GM12878 (cell line): ENCODE data around the gene OVCA2. TPM values are rescaled to one million over a fixed set of nuclear protein-coding genes. Genes with fewer than 3 reads are reported as not detected.
A peak's percentile ranks its signal among the peaks of the same experiment; 100 is the strongest.

Experiments
- ATAC-seq: fragments of 200-7000 bp; cut with Tn5 transposase; 3 replicates; pipeline ENCODE4 v1.9.1; 2020; ENCODE audit warnings: mild to moderate bottlenecking, moderate library complexity
- BruUV-seq: library from RNA; stranded (reverse); fragments of 400-500 nt; replicated peaks from 2 replicates; lab custom pipeline; 2021; lab: Mats Ljungman, UMichigan
- CTCF ChIA-PET: fragments of 300-600 bp; sonication (Branson Sonifier 250); formaldehyde crosslinking; extraction: SDS; loops from one replicate; lab custom pipeline; 2021; ENCODE audit warnings: inconsistent platforms; lab: Yijun Ruan, JAX
- POLR2A ChIA-PET: fragments of 350-600 bp; formaldehyde crosslinking; extraction: SDS; loops from one replicate; lab custom pipeline; 2021; ENCODE audit warnings: inconsistent platforms; lab: Charles Lee
- RAD21 ChIA-PET: fragments of 300-600 bp; sonication (Branson Sonifier 250); formaldehyde crosslinking; loops from one replicate; lab custom pipeline; 2023; ENCODE audit warnings: antibody characterized with exemption; ENCODE audit not compliant: unreplicated experiment; lab: Charles Lee
- SMC1A ChIA-PET: fragments of 300-600 bp; sonication (Branson Sonifier 250); formaldehyde crosslinking; loops from one replicate; lab custom pipeline; 2023; ENCODE audit not compliant: unreplicated experiment, uncharacterized antibody; lab: Charles Lee
- DNase-seq: peaks from one replicate; pipeline ENCODE4 v3.0.0-alpha.2; 2011; ENCODE audit warnings: low read depth, low spot score
- FAIRE-seq: peaks from 3 replicates; lab custom pipeline; 2011; peaks lifted over from hg19 to GRCh38; lab: Jason Lieb, UNC
- H2AFZ ChIP-seq: 2 replicates; pipeline ENCODE4 v1.6.0; 2011; ENCODE audit warnings: low read depth, low read length, control low read depth; ENCODE audit not compliant: control insufficient read depth
- H3K27ac ChIP-seq: 2 replicates; pipeline ENCODE4 v1.5.1; 2011; ENCODE audit warnings: control low read depth; ENCODE audit not compliant: control insufficient read depth, insufficient read depth
- H3K27me3 ChIP-seq, 2 experiments: replicated peaks in 1 of 2; 2 replicates each; pipeline versions ENCODE4 v1.6.0 to v1.6.1; 2011; ENCODE audit warnings: low read length in 1 of 2; ENCODE audit not compliant: control insufficient read depth in 2 of 2, insufficient read depth in 2 of 2
- H3K36me3 ChIP-seq, 2 experiments: 2 replicates each; pipeline ENCODE4 v1.5.1; 2011; ENCODE audit warnings: low read length in 1 of 2; ENCODE audit not compliant: control insufficient read depth in 2 of 2, insufficient read depth in 2 of 2
- H3K4me1 ChIP-seq: 2 replicates; pipeline ENCODE4 v1.6.1; 2011; ENCODE audit warnings: mild to moderate bottlenecking, low read length, moderate library complexity, mixed read lengths; ENCODE audit not compliant: control insufficient read depth, insufficient read depth
- H3K4me2 ChIP-seq: 2 replicates; pipeline ENCODE4 v1.6.0; 2011; ENCODE audit warnings: control low read depth; ENCODE audit not compliant: control insufficient read depth, insufficient read depth
- H3K4me3 ChIP-seq: fragments of 200-600 bp; sonication (generic); 2 replicates; pipeline ENCODE4 v1.5.1; 2016
- H3K79me2 ChIP-seq: 2 replicates; pipeline ENCODE4 v1.6.0; 2011; ENCODE audit warnings: low read length; ENCODE audit not compliant: control insufficient read depth, insufficient read depth
- H3K9ac ChIP-seq: 2 replicates; pipeline ENCODE4 v1.8.0; 2011; ENCODE audit warnings: low read length, control low read depth, mixed read lengths; ENCODE audit not compliant: control insufficient read depth, insufficient read depth
- H3K9me3 ChIP-seq: replicated peaks from 3 replicates; pipeline ENCODE4 v1.5.1; 2011; ENCODE audit warnings: mild to moderate bottlenecking, low read length; ENCODE audit not compliant: control insufficient read depth, insufficient read depth
- H4K20me1 ChIP-seq: 2 replicates; pipeline ENCODE4 v1.6.0; 2011; ENCODE audit not compliant: control insufficient read depth, insufficient read depth
- BHLHE40 ChIP-seq, 2 experiments: fragments of 450-650 bp in 1 of 2; IDR thresholded peaks; 2 replicates each; pipeline ENCODE4 v1.6.1; 2011 to 2017; ENCODE audit warnings: low read depth in 2 of 2, borderline replicate concordance in 1 of 2, improper control_type of control experiment in 1 of 2, low read length in 1 of 2, mild to moderate bottlenecking in 1 of 2
- CBX3 ChIP-seq: fragments of 200-600 bp; sonication (generic); IDR thresholded peaks from 2 replicates; pipeline ENCODE4 v1.6.1; 2016; ENCODE audit warnings: low read depth, borderline replicate concordance
- CUX1 ChIP-seq: IDR thresholded peaks from 2 replicates; pipeline ENCODE4 v1.6.1; 2012; ENCODE audit warnings: improper control_type of control experiment, low read depth, low read length; ENCODE audit not compliant: insufficient replicate concordance
- E2F4 ChIP-seq: IDR thresholded peaks from 2 replicates; pipeline ENCODE4 v1.6.1; 2012; ENCODE audit warnings: low read depth, low read length, improper control_type of control experiment
- KAT2A ChIP-seq: conservative IDR thresholded peaks from 2 replicates; pipeline ENCODE4 v1.6.1; 2011; ENCODE audit warnings: low read depth, low read length; ENCODE audit not compliant: control insufficient read depth
- MXI1 ChIP-seq: fragments of 150-350 bp; IDR thresholded peaks from 2 replicates; pipeline ENCODE4 v1.6.1; 2011; ENCODE audit warnings: low read depth, mild to moderate bottlenecking, inconsistent platforms, low read length, improper control_type of control experiment
- PAX5 ChIP-seq: IDR thresholded peaks from 2 replicates; pipeline ENCODE4 v1.6.1; 2011; ENCODE audit warnings: low read depth, low read length, borderline replicate concordance
- POLR2AphosphoS2 ChIP-seq: IDR thresholded peaks from 2 replicates; pipeline ENCODE4 v1.6.1; 2011; ENCODE audit warnings: low read depth, mild to moderate bottlenecking, low read length, improper control_type of control experiment, moderate library complexity
- REST ChIP-seq: IDR thresholded peaks from 2 replicates; pipeline ENCODE4 v1.6.1; 2012; ENCODE audit warnings: mild to moderate bottlenecking, low read depth, low read length
- SMARCA5 ChIP-seq: fragments of 450-650 bp; IDR thresholded peaks from 2 replicates; pipeline ENCODE4 v1.6.1; 2017; ENCODE audit warnings: mild to moderate bottlenecking
- WRNIP1 ChIP-seq: IDR thresholded peaks from 2 replicates; pipeline ENCODE4 v1.6.1; 2011; ENCODE audit warnings: low read depth, low read length, improper control_type of control experiment, borderline replicate concordance
- WGBS: methylation state at CpG from one replicate; pipeline ENCODE4 v1.1.6; 2016; ENCODE audit warnings: low lambda C conversion rate; ENCODE audit not compliant: insufficient replicate concordance, insufficient coverage; ENCODE audit errors: missing lambda C conversion rate; 5-methylcytosine and 5-hydroxymethylcytosine counted together
- in situ Hi-C: fragments of 300-500 bp; cut with MboI; formaldehyde crosslinking; loops from 9 replicates; pipeline ENCODE4 v1.14.3; 2018; ENCODE audit warnings: mixed read lengths
- intact Hi-C: fragments of 100-400 bp; cut with micrococcal nuclease; formaldehyde crosslinking; loops from one replicate; pipeline ENCODE4 v1.14.2; 2022; ENCODE audit not compliant: unreplicated experiment
- polyA plus RNA-seq, 11 experiments: library from polyadenylated mRNA; depleted of rRNA in 4 of 11; unstranded in 6 of 11; stranded (reverse) in 5 of 11; fragments of >200 nt; fragmentation: Nextera tagmentation in 4 of 11; fragmentation: Illumina TruSeq in 1 of 11; extraction: Ambion mirVana in 4 of 11; extraction: Trizol in 1 of 11; gene quantifications; 1 replicate in 1 of 11; 2 replicates in 10 of 11; pipeline versions ENCODE4 v1.2.1 to v1.2.3, GENCODE V29; 2011 to 2016; ENCODE audit warnings: inconsistent platforms in 2 of 11, missing spikeins in 2 of 11, low read depth in 1 of 11
- total RNA-seq, 4 experiments: library from RNA; depleted of rRNA in 3 of 4; stranded (reverse); fragments of >200 nt in 3 of 4; fragmentation: Illumina TruSeq in 1 of 4; extraction: Trizol in 1 of 4; gene quantifications; 2 replicates each; pipeline versions ENCODE4 v1.2.1 to v1.2.3, GENCODE V29; 2013 to 2021

Gene OVCA2
- total and polyA plus RNA-seq, 10 of the 15 experiments (the other 5 are each of a cell fraction or from before 2014, with no cell fraction given) = 6.1 to 75.3 (median 40.7) TPM

GRCh38 chr17:2017274-2017941, 24.4 kb upstream of the OVCA2 start:
- Histone ChIP-seq H3K36me3 (no peaks in the 10 kb centered on the region), H3K27ac (no peak overlapping the region), H3K4me2 (peak overlapping the region; percentile 15), H3K79me2 (no peaks in the 10 kb centered on the region), H3K4me3 (no peak overlapping the region), H3K9me3 (no peaks in the 10 kb centered on the region; the same call in 2 of the 3 replicates), H3K27me3 (peaks cover 1 to 5% of the 10 kb centered on the region in 2 experiments; a peak in 3 of 4 replicates), H3K4me1 (peaks cover 10% of the 10 kb centered on the region), H2AFZ (no peak overlapping the region), H3K9ac (no peak overlapping the region), H4K20me1 (no peaks in the 10 kb centered on the region)
- ChIA-PET POLR2A (no interaction called here), RAD21 (interaction anchor here (1.4 kb wide), 1 partner anchor 11 kb away, joined by 3 read pairs; no protein-coding TSS in a partner anchor), SMC1A (no interaction called here), CTCF (interaction anchor here (0.8 kb wide), 2 partner anchors 11 to 108 kb away, joined by 3 read pairs; no protein-coding TSS in a partner anchor)
- DNase-seq = no peak
- peak; percentile 93 for ATAC-seq
- intact Hi-C loops (no loop called here), in situ Hi-C loops (loop anchor here (25.0 kb wide), 1 partner anchor 105 kb away; no protein-coding TSS in a partner anchor)
- BruUV-seq = no TSS peak
- peak; percentile 62 for FAIRE-seq
- 37% methylated on average over 18 of the region's 19 CpGs for WGBS
- no peak for TF ChIP-seq REST
- TF ChIP-seq WRNIP1 = no peak
- TF ChIP-seq CBX3 = no peak
- TF ChIP-seq PAX5 = peak; percentile 78; the same call in 1 of the 2 replicates
- TF ChIP-seq CUX1 = no peak
- TF ChIP-seq KAT2A = no peak
- no peak for TF ChIP-seq SMARCA5
- TF ChIP-seq MXI1 = no peak
- TF ChIP-seq POLR2AphosphoS2 = no peak
- peak; percentile 71 to 88 for TF ChIP-seq BHLHE40 (IDR thresholded peaks at IDR 0.05; ENCODE audit: borderline replicate concordance in 1 of 2, low read depth in 2 of 2, low read length in 1 of 2)
- TF ChIP-seq E2F4 = no peak
